ENCODE measurements around the gene IRX4.

The IRX4 gene

GRCh38 chr5:1835431-1835830, 47.3 kb downstream of the IRX4 start:
- no peak for DNase-seq

GRCh38 chr5:1834721-1835429, 47.9 kb downstream of the IRX4 start:
- no peak for DNase-seq

- no peak for DNase-seq
Observed at GRCh38 chr5:1834022-1834551, 48.6 kb downstream of the IRX4 start.

- DNase-seq: no peak
Observed at GRCh38 chr5:1833264-1834021, 49.3 kb downstream of the IRX4 start.

DNA sequence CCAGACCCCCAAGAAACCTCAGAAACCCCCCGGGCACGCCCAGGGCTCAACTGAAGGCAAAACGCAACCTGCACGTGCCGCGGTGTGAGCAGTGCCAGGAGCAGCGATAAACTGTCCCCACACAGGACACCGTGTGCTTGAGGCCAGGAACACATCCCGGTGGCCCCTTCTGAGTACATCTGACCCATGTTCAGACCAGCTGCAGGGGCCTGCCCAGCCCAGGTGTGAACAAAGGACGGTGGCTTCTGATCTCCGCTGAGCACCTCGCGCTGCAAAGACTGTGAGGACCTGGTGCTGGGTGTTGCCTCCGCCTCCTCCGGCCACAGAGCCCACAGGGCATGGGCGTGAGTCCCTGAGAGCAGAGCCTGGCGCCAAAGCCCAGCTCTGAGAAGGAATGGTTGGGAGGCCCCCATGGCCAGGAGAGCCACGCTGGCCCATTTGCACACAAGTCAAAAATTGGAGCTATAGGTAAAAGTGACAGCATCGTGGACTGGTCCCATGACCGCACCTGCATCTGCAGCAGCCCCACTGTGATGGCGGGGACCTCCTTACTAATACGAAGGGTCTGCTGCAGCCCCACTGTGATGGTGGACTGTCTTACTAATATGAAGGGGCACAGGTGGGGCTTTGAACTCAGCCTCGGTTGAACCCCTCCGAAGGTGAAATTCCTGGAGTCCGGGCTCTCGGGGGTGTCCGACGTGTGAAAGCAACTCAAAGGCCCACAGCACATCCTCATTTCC, 50.0 kb downstream of the IRX4 start:
- DNase-seq: no peak

- no peak for DNase-seq
Observed at GRCh38 chr5:1831677-1832313, 50.9 kb downstream of the IRX4 start.

DNA sequence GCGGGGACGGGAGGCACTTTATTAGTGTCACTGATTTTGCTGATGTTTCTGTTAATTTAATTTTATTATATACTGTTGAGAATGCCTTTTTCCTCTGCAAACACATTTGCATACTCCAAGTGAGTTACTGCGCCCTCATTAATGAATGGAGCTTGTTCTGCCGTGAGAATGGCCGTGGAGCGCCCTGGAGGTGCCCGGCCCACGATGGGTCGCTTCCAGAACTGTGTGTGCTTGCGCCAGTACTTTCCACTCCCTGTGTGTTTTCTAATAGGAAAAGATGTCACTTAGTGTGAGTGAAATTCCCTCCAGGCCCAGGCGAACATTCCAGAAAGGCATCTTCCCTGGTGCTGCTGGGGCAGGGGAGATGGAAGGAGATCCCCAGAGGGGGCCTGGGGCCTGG, 51.5 kb downstream of the IRX4 start:
- no peak for DNase-seq

DNA sequence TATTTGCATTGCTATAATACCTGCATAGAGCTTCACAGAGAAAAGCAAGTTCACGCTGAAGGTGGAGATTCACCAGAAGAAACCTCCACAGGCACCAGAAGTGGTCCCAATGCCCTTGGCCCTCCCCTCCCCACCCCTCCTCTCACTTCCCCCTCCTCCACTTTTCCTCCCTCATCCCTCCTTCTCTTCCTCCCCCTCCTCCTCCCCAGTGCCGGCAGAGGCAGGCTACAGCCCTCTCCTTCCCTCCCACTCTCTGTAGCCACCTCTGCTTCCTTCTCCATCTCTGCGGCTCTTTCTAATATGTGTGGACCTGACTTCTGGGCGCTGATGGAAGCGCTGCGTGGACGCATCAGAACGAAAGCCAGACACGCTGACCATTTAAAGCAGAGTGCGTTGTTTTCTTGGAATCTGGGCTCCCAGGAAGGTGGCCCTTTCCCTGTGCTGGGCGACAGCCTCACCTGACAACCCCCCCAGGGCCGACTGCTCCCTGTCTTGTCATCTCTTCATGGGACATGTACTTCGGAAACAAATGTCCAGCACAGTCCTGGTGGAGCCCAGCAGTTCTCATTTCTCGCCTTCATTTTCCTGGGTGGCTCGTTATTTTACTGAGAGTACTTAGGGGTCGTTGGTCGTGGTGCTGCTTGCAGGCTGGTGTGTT, 52.0 kb downstream of the IRX4 start:
- DNase-seq: no peak

GRCh38 chr5:1827886-1828397, 54.8 kb downstream of the IRX4 start:
- no peak for DNase-seq
